ENCODE results near the gene SNN. TPM values are rescaled to one million over a fixed set of nuclear protein-coding genes. Genes with fewer than 3 reads are reported as not detected.
A peak's percentile ranks its signal among the peaks of the same experiment; 100 is the strongest.

The SNN gene
- total and polyA plus RNA-seq, 2 of the 8 experiments (the other 6 are each of a cell fraction or from before 2014, with no cell fraction given): 37.4 to 66.9 TPM

GRCh38 chr16:11640987-11641817, 27.1 kb upstream of the SNN start:
- Histone ChIP-seq H4K20me1 (replicated peaks in 1 of 2; ENCODE audit: control insufficient read depth in 1 of 2, insufficient read depth in 2 of 2, low read length in 2 of 2) (peaks cover 0 to 2% of the 10 kb centered on the region in 2 experiments), H3K27ac (ENCODE audit: low read depth, low read length) (no peak overlapping the region), H3K4me1 (replicated peaks in 1 of 4; ENCODE audit: control insufficient read depth in 3 of 4, insufficient read depth in 4 of 4, low read length in 3 of 4) (peaks cover 0 to 16% (median 12%) of the 10 kb centered on the region in 4 experiments; a peak in 6 of 7 replicates), H4K8ac (ENCODE audit: extremely low read depth, insufficient read depth, low read length) (no peak overlapping the region), H3K27me3 (replicated peaks in 1 of 4; ENCODE audit: control insufficient read depth in 3 of 4, extremely low read depth in 1 of 4, insufficient read depth in 3 of 4, low read length in 3 of 4) (no peaks in the 10 kb centered on the region), H3K9me3 (ENCODE audit: insufficient read depth in 2 of 2, low read depth in 1 of 2, low read length in 1 of 2) (no peaks in the 10 kb centered on the region), H4K91ac (replicated peaks; ENCODE audit: insufficient read length, low read length) (peak overlapping the region; percentile 45), H3K36me3 (ENCODE audit: control insufficient read depth in 2 of 4, insufficient read depth in 4 of 4, low read length in 3 of 4) (no peaks in the 10 kb centered on the region), H4K5ac (ENCODE audit: insufficient read length, low read depth, low read length) (no peak overlapping the region), H3K56ac (replicated peaks; ENCODE audit: insufficient read length, low read depth, low read length) (no peak overlapping the region), H3K18ac (ENCODE audit: extremely low read depth, low read length) (no peak overlapping the region; the same call in 1 of the 2 replicates), H2BK20ac (ENCODE audit: low read length) (peak overlapping the region; percentile 98), H2BK5ac (ENCODE audit: low read depth, low read length) (peak overlapping the region; percentile 80; the same call in 1 of the 2 replicates), H3K79me1 (ENCODE audit: low read depth, low read length) (no peaks in the 10 kb centered on the region), H2AFZ (ENCODE audit: low read length) (0 out of 2 replicates have a peak overlapping the region, but pooled peaks have one; percentile 56), H3K4me3 (ENCODE audit: extremely low read depth in 1 of 4, insufficient read depth in 2 of 4, low read depth in 3 of 4, low read length in 4 of 4) (no peak overlapping the region), H2BK12ac (ENCODE audit: low read depth, low read length) (peak overlapping the region; percentile 90), H3K14ac (ENCODE audit: insufficient read length) (no peak overlapping the region), H3K23ac (ENCODE audit: insufficient read length) (no peak overlapping the region), H3K9ac (replicated peaks in 1 of 4; ENCODE audit: extremely low read depth in 1 of 4, low read depth in 3 of 4, low read length in 3 of 4) (no peak overlapping the region; a peak in 1 of 7 replicates), H3K23me2 (ENCODE audit: low read depth, low read length) (peaks cover 6% of the 10 kb centered on the region; the same call in 1 of the 2 replicates), H2BK120ac (replicated peaks; ENCODE audit: low read depth, low read length) (no peak overlapping the region), H3K4me2 (ENCODE audit: insufficient read depth in 1 of 2, low read depth in 2 of 2, low read length in 2 of 2) (no peak overlapping the region), H2AK5ac (ENCODE audit: low read depth, low read length) (peak overlapping the region; percentile 34; the same call in 1 of the 2 replicates), H3K4ac (replicated peaks; ENCODE audit: insufficient read length, low read depth, low read length) (no peak overlapping the region), H3K79me2 (ENCODE audit: control insufficient read depth in 1 of 2, insufficient read depth in 2 of 2, low read length in 2 of 2) (no peaks in the 10 kb centered on the region), H2BK15ac (ENCODE audit: low read length) (peak overlapping the region; percentile 63; the same call in 1 of the 2 replicates)
- WGBS, 2 experiments (ENCODE audit: extremely low coverage in 1 of 2, insufficient coverage in 1 of 2, insufficient read length in 1 of 2, insufficient replicate concordance in 2 of 2, low coverage in 1 of 2, low lambda C conversion rate in 2 of 2, missing lambda C conversion rate in 1 of 2): 55% methylated on average over 20 of the region's 20 CpGs; no CpG with 5 or more reads in 1 of the 2 experiments
- ChIA-PET POLR2A (ENCODE audit: partially characterized antibody) (interaction anchor here (0.6 to 2.3 kb wide), 6 partner anchors 10 to 144 kb away, joined by 3 to 8 read pairs (median 4); no protein-coding TSS in a partner anchor), CTCF (ENCODE audit: partially characterized antibody) (interaction anchor here (0.7 to 4.6 kb wide), 45 partner anchors 8 to 715 kb away, joined by 3 to 51 read pairs (median 4); partner anchors contain the start of gene SNN)
- TF ChIP-seq YY1 (IDR thresholded peaks at IDR 0.05; ENCODE audit: low read depth, low read length): no peak
- peak; percentile 20 to 72 (median 62); a peak in 3 of 4 replicates for TF ChIP-seq CTCF (IDR thresholded peaks at IDR 0.05; ENCODE audit: control extremely low read depth in 1 of 3, insufficient read depth in 1 of 3, low read depth in 1 of 3, low read length in 3 of 3)
- TF ChIP-seq TAF1 (IDR thresholded peaks at IDR 0.05; ENCODE audit: low read depth, low read length): no peak
- TF ChIP-seq TEAD4 (IDR thresholded peaks at IDR 0.05; ENCODE audit: low read depth, low read length): 0 out of 2 replicates have a peak, but pooled peaks have one; percentile 32
- TF ChIP-seq POLR2AphosphoS5 (IDR thresholded peaks at IDR 0.05; ENCODE audit: low read depth, low read length): no peak
- TF ChIP-seq RAD21 (IDR thresholded peaks at IDR 0.05 in 1 of 2, conservative IDR thresholded peaks at IDR 0.05 in 1 of 2; ENCODE audit: low read depth in 2 of 2, low read length in 2 of 2): peak; percentile 76 to 81
- FAIRE-seq (no peak), DNase-seq (ENCODE audit: low read depth in 1 of 2, low spot score in 2 of 2) (no peak)
